Trophoblast cell (in vitro differentiated cells and primary cell): ENCODE measurements around the gene ASPG.
"Not testable (repeated sequence)": the region's sequence is repeated elsewhere in the genome, so short reads cannot be mapped to it uniquely, and the experiment has no call there.

Experiments
- DNase-seq, 2 donors: peaks; one replicate each; pipeline ENCODE4 v3.0.0-alpha.2; 2016
- H2AFZ ChIP-seq: 2 replicates; pipeline ENCODE4 v1.6.1; 2013; ENCODE audit warnings: low read length, moderate library complexity, mild to moderate bottlenecking; ENCODE audit not compliant: insufficient read depth, poor library complexity
- H2AK5ac ChIP-seq: 2 replicates; pipeline ENCODE4 v1.6.1; 2013; ENCODE audit warnings: mild to moderate bottlenecking, low read length
- H2BK120ac ChIP-seq: 2 replicates; pipeline ENCODE4 v1.6.1; 2013; ENCODE audit warnings: low read length, mild to moderate bottlenecking, moderate library complexity; ENCODE audit not compliant: insufficient read depth, poor library complexity
- H2BK12ac ChIP-seq: 2 replicates; pipeline ENCODE4 v1.6.1; 2013; ENCODE audit warnings: mild to moderate bottlenecking, low read length, moderate library complexity
- H2BK5ac ChIP-seq: 2 replicates; pipeline ENCODE4 v1.6.1; 2013; ENCODE audit warnings: low read length, low read depth, moderate library complexity, mild to moderate bottlenecking; ENCODE audit not compliant: poor library complexity
- H3K14ac ChIP-seq: 2 replicates; pipeline ENCODE4 v1.6.1; 2013; ENCODE audit warnings: mild to moderate bottlenecking, low read length
- H3K18ac ChIP-seq: 2 replicates; pipeline ENCODE4 v1.6.1; 2013; ENCODE audit warnings: mild to moderate bottlenecking, low read length
- H3K23ac ChIP-seq: 2 replicates; pipeline ENCODE4 v1.6.1; 2013; ENCODE audit warnings: low read length
- H3K27ac ChIP-seq: 2 replicates; pipeline ENCODE4 v1.5.1; 2013; ENCODE audit warnings: low read depth, mild to moderate bottlenecking, inconsistent platforms, low read length, moderate library complexity
- H3K27me3 ChIP-seq: 2 replicates; pipeline ENCODE4 v1.6.1; 2013; ENCODE audit warnings: inconsistent platforms, mild to moderate bottlenecking, low read length, moderate library complexity; ENCODE audit not compliant: insufficient read depth
- H3K36me3 ChIP-seq, 2 experiments: 1 replicate in 1 of 2; 2 replicates in 1 of 2; pipeline ENCODE4 v1.6.1; 2013; ENCODE audit warnings: low read length in 2 of 2, mild to moderate bottlenecking in 2 of 2, moderate library complexity in 1 of 2; ENCODE audit not compliant: insufficient read depth in 2 of 2, control insufficient read depth in 1 of 2
- H3K4ac ChIP-seq: 2 replicates; pipeline ENCODE4 v1.6.1; 2013; ENCODE audit warnings: low read depth, mild to moderate bottlenecking, low read length, moderate library complexity
- H3K4me1 ChIP-seq, 2 experiments: 1 replicate in 1 of 2; 2 replicates in 1 of 2; pipeline ENCODE4 v1.6.1; 2013; ENCODE audit warnings: low read length in 2 of 2, mild to moderate bottlenecking in 2 of 2, moderate library complexity in 1 of 2; ENCODE audit not compliant: insufficient read depth in 2 of 2, control insufficient read depth in 1 of 2
- H3K4me2 ChIP-seq: 2 replicates; pipeline ENCODE4 v1.6.1; 2013; ENCODE audit warnings: inconsistent platforms, mild to moderate bottlenecking, low read length, moderate library complexity
- H3K4me3 ChIP-seq: 2 replicates; pipeline ENCODE4 v1.5.1; 2013; ENCODE audit warnings: mild to moderate bottlenecking, low read depth, low read length, inconsistent platforms
- H3K79me1 ChIP-seq: one replicate; pipeline ENCODE4 v1.6.1; 2013; ENCODE audit warnings: low read length
- H3K79me2 ChIP-seq: 2 replicates; pipeline ENCODE4 v1.6.1; 2013; ENCODE audit warnings: low read length, mild to moderate bottlenecking; ENCODE audit not compliant: control insufficient read depth, insufficient read depth, poor library complexity
- H3K9ac ChIP-seq: 2 replicates; pipeline ENCODE4 v1.6.1; 2013; ENCODE audit warnings: mild to moderate bottlenecking, low read length
- H3K9me3 ChIP-seq: 2 replicates; pipeline ENCODE4 v1.6.1; 2013; ENCODE audit warnings: low read depth, mild to moderate bottlenecking, control low read depth, inconsistent platforms, low read length; ENCODE audit not compliant: insufficient read depth
- H4K12ac ChIP-seq: 2 replicates; pipeline ENCODE4 v1.6.1; 2013; ENCODE audit warnings: low read depth, mild to moderate bottlenecking, low read length, moderate library complexity
- H4K8ac ChIP-seq: 2 replicates; pipeline ENCODE4 v1.6.1; 2013; ENCODE audit warnings: low read depth, mild to moderate bottlenecking, low read length, moderate library complexity
- H4K91ac ChIP-seq: one replicate; pipeline ENCODE4 v1.6.1; 2013; ENCODE audit warnings: low read depth, mild to moderate bottlenecking, low read length, moderate library complexity
- WGBS: extraction: QIAGEN DNeasy Blood & Tissue Kit; methylation state at CpG from one replicate; pipeline ENCODE4 v1.1.7; 2013; ENCODE audit warnings: missing lambda C conversion rate; ENCODE audit not compliant: insufficient read length, insufficient coverage; ENCODE audit errors: extremely low coverage; 5-methylcytosine and 5-hydroxymethylcytosine counted together

The ASPG gene

GRCh38 chr14:104152686-104153393 is 67.3 kb downstream of the ASPG start:
- no peak overlapping the region for H3K23ac ChIP-seq
- no peak overlapping the region for H3K27ac ChIP-seq
- WGBS = no CpG with 5 or more reads among the region's 21 CpGs
- no peaks in the 10 kb centered on the region for H3K27me3 ChIP-seq
- no peak overlapping the region for H3K4ac ChIP-seq
- H4K8ac ChIP-seq = no peak overlapping the region
- H3K18ac ChIP-seq = no peak overlapping the region
- no peak overlapping the region for H2AK5ac ChIP-seq
- no peak overlapping the region for H4K12ac ChIP-seq
- no peak overlapping the region for H2BK120ac ChIP-seq
- H3K79me1 ChIP-seq = peaks cover 21% of the 10 kb centered on the region
- no peak overlapping the region for H3K14ac ChIP-seq
- no peak overlapping the region for H4K91ac ChIP-seq
- peaks cover 26 to 33% of the 10 kb centered on the region in 2 experiments for H3K4me1 ChIP-seq
- H3K9me3 ChIP-seq = no peaks in the 10 kb centered on the region
- DNase-seq = no peak
- H3K4me3 ChIP-seq = no peak overlapping the region
- H2BK12ac ChIP-seq = no peak overlapping the region
- H3K36me3 ChIP-seq = no peaks in the 10 kb centered on the region
- no peak overlapping the region for H2BK5ac ChIP-seq
- no peak overlapping the region for H2AFZ ChIP-seq
- H3K79me2 ChIP-seq = peaks cover 4% of the 10 kb centered on the region
- no peak overlapping the region for H3K4me2 ChIP-seq
- H3K9ac ChIP-seq = no peak overlapping the region

- not testable (repeated sequence) for H3K4me2 ChIP-seq
These were observed 67.9 kb downstream of the ASPG start for GRCh38 chr14:104153394-104153755.

GRCh38 chr14:104154246-104154645 is 68.7 kb downstream of the ASPG start:
- Histone ChIP-seq H3K14ac (no peak overlapping the region), H2BK120ac (no peak overlapping the region), H2BK12ac (no peak overlapping the region), H3K9me3 (no peaks in the 10 kb centered on the region), H3K9ac (no peak overlapping the region), H3K79me2 (peaks cover 2% of the 10 kb centered on the region), H3K18ac (no peak overlapping the region), H4K91ac (no peak overlapping the region), H3K23ac (no peak overlapping the region), H4K8ac (no peak overlapping the region), H4K12ac (no peak overlapping the region), H2BK5ac (no peak overlapping the region), H3K27me3 (no peaks in the 10 kb centered on the region), H3K4me1 (peaks cover 15 to 23% of the 10 kb centered on the region in 2 experiments), H3K4me2 (no peak overlapping the region), H3K4me3 (no peak overlapping the region), H2AFZ (no peak overlapping the region), H2AK5ac (no peak overlapping the region), H3K4ac (no peak overlapping the region), H3K36me3 (peaks cover 0 to 2% of the 10 kb centered on the region in 2 experiments), H3K79me1 (peaks cover 13% of the 10 kb centered on the region), H3K27ac (no peak overlapping the region)
- no CpG with 5 or more reads among the region's 15 CpGs for WGBS
- DNase-seq = no peak

More at GRCh38 chr14:104153394-104153755, 67.9 kb downstream of the ASPG start:
- H3K27ac ChIP-seq, H3K14ac ChIP-seq, H3K4me3 ChIP-seq, H2AFZ ChIP-seq, H2BK5ac ChIP-seq, H3K9ac ChIP-seq, H2AK5ac ChIP-seq, H4K8ac ChIP-seq, H4K12ac ChIP-seq, DNase-seq, H3K9me3 ChIP-seq, H4K91ac ChIP-seq, H3K23ac ChIP-seq, H3K36me3 ChIP-seq, H3K18ac ChIP-seq, H3K27me3 ChIP-seq, H2BK120ac ChIP-seq, H2BK12ac ChIP-seq, H3K4ac ChIP-seq, H3K79me2 ChIP-seq: not testable (repeated sequence)
- peaks cover 20% of the 10 kb centered on the region for H3K79me1 ChIP-seq
- H3K4me1 ChIP-seq = peaks cover 23 to 31% of the 10 kb centered on the region in 2 experiments
- no CpG with 5 or more reads among the region's 7 CpGs for WGBS

- no peak for DNase-seq
- Histone ChIP-seq H3K79me2 (peaks cover 2% of the 10 kb centered on the region), H3K23ac (no peak overlapping the region), H2AK5ac (no peak overlapping the region), H3K4ac (no peak overlapping the region), H4K8ac (no peak overlapping the region), H2AFZ (no peak overlapping the region), H3K4me3 (no peak overlapping the region), H3K79me1 (peaks cover 3% of the 10 kb centered on the region), H3K27ac (no peak overlapping the region), H2BK5ac (no peak overlapping the region), H3K4me1 (peaks cover 11 to 14% of the 10 kb centered on the region in 2 experiments), H3K36me3 (peaks cover 0 to 2% of the 10 kb centered on the region in 2 experiments), H2BK120ac (no peak overlapping the region), H2BK12ac (no peak overlapping the region), H3K9me3 (no peaks in the 10 kb centered on the region), H3K4me2 (no peak overlapping the region), H4K91ac (no peak overlapping the region), H4K12ac (no peak overlapping the region), H3K9ac (no peak overlapping the region), H3K14ac (no peak overlapping the region), H3K27me3 (no peaks in the 10 kb centered on the region), H3K18ac (no peak overlapping the region)
- no CpG with 5 or more reads among the region's 29 CpGs for WGBS
These were observed 70.0 kb downstream of the ASPG start for GRCh38 chr14:104155513-104155912.
